ENCODE measurements around the gene SPATA17.
"Not testable (repeated sequence)": the region's sequence is repeated elsewhere in the genome, so short reads cannot be mapped to it uniquely, and the experiment has no call there.

The SPATA17 gene, protein sequence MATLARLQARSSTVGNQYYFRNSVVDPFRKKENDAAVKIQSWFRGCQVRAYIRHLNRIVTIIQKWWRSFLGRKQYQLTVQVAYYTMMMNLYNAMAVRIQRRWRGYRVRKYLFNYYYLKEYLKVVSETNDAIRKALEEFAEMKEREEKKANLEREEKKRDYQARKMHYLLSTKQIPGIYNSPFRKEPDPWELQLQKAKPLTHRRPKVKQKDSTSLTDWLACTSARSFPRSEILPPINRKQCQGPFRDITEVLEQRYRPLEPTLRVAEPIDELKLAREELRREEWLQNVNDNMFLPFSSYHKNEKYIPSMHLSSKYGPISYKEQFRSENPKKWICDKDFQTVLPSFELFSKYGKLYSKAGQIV

DNA sequence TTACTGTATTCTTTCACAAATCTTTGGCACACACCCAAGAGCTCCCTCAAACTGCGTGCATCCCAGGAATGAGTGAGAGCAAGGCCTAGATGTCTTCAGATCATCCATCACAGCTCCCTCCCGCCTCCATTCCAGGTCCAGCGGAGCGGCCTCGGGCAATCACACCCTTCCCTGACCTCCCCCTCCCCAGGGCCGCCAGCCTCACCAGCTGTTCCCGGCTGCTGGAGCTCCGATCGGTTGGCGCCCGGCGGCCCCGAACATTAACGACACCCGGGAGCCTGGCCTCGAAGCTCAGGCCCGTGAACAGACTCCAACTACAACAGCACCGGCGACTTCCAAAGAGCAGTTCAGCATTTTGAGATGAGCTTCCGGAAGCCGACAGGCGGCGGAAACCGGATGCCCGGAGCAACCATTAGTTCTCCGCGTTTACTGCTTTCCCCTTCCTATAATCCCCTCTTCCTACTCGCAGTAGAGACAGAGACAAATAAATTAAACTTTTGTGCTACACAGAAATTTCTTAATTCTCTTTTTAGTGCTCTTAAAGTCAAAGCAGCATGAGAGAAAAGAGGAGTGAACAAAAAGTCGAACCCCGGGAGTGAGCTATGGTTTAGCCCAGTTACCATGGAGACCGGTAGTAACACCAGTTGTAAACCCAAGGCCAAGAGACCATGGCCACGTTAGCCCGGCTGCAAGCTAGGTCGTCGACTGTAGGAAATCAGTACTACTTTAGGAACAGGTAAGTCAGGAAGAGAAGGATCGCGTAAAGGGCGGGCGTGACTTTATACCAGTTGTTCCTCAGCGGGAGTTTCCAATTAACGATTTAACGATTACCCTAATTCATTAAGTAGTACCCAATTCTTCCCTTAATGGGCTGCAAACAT is at the start of gene SPATA17, which contains the start of gene GPATCH2:
SPATA17 (plus strand) TSS at position 634 of the 881 bp plus-strand sequence; CDS start at position 669, 35 bp downstream.
GPATCH2 (minus strand) TSS at position 380 of the 881 bp plus-strand sequence; CDS start at position 261, 119 bp downstream.
- DNase-seq, result peak; percentile 98

DNA sequence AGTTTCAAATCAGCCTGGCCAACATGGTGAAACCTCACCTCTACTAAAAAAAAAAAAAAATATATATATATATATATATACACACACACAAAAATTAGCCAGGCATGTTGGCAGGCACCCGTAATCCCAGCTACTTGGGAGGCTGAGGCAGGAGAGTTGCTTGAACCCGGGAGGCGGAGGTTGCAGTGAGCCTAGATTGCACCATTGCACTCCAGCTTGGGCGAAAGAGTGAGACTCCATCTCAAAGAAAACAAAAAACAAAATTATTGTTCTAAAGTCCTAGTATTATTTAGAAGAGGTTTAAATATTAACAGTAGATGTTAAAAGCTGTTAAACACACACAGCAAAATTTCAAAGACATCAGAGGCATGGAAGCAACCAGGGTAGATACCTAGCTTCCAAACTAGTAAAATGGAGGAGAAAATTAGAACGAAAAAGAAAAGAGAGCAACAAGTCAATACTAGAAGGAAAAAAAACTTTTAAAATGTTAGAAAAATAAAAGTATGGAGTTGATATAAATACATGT is 46.8 kb upstream of the SPATA17 start:
- not testable (repeated sequence) for DNase-seq

DNA sequence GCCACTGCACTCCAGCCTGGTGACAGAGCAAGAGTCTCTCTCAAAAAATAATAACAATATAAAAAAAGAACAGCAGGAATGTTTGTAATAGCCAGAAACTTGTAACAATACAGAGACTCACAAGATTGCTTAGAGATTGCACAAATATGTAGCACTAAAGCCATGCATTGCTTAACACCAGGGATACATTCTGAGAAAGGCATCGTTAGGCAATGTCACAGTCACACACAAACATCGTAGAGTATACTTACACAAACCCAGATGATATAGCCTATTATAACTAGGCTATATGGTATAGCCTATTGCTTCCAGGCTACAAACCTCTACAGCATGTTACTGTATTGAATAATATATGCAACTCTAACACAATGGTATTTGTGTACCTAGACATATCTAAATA is 45.6 kb upstream of the SPATA17 start:
- no peak for DNase-seq

DNA sequence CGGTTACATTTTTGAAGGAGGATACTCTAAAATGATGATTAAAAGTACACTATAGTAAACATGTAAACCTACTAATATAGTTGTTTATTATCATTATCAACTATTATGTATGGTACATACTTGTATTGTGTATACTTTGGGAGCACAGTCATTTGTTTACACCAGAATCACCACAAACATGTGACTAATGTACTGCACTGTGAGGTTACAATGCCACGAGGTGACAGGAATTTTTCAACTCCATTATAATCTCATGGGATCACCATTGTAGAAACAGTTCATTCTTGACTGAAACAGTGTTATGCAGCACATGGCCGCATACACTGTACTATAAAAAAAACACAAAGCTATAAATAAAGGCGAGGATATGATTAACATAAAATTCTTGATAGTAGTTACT is 44.6 kb upstream of the SPATA17 start:
- DNase-seq, result no peak

DNA sequence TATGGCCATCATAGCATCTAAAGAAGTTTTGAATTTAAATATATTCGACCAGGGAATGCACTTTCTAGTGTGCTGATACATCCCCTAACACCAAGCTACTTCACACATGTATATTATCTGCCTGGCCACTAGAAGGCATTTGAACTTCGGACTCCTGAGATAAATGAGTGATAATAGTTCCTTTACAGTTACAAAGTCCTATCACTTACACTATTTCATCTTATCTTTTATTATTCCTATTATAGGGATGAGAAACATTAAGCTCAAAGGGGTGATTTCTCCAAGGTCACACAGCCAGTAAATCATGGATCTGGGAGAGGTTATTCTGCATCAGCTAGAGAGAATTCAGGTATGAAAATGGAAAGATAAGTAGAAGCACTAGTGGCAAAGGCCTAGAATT is 40.5 kb upstream of the SPATA17 start:
- DNase-seq, result no peak

DNA sequence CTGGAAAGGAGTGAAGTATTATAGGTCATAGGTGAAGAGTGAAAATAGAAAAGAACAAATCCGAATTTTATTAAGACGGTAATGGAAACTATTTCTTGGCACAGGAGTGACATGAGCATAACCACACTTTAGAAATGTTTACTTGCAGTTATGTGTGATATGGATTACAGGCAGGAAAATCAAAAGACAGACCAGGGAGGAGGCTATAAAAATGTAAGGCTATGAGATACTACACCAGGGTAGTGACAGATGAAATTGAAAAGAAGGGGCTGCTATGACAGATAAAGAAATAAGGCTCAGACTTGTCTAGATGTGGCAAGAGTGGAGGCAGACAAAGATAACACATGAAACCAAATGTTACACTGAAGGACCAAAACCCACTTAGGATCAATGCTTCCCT is 32.0 kb upstream of the SPATA17 start:
- DNase-seq, result no peak

DNA sequence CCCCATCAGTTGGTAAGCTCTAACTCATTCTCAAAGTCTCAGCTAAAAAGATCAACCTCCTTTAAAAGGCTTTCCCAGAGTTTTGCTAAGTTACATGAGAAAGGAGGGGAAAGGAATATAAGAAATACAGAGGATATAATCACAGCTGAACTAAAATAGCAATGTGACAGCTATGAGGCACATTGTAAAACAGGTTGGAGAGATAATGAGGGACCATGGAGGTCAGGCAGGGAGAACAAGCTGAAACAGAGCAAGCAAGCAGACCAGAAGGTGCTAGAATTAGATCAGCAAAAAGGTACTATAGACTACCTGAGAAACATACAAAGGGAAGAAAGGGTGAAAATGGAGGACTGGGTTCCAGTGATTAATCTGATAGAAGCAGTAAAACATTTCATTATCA is 28.8 kb upstream of the SPATA17 start:
- no peak for DNase-seq

DNA sequence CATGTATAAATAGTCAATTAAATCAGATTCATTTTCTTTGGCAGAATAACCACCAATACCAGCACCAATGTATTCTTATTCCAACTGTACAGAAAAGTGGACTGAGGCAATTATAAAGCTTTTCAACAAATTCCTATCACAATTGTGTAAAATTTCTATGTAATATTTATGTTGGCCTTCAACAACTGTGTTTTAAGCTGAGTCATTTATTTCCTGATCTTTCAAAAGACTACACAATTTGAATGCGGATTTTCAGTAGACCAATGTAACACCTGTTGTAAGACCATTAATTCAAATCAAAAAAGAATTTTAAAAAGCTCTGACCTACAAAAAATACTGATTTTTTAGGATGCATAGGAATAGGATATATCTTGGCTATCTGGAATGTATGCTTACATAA is 25.8 kb upstream of the SPATA17 start:
- DNase-seq, result no peak

DNA sequence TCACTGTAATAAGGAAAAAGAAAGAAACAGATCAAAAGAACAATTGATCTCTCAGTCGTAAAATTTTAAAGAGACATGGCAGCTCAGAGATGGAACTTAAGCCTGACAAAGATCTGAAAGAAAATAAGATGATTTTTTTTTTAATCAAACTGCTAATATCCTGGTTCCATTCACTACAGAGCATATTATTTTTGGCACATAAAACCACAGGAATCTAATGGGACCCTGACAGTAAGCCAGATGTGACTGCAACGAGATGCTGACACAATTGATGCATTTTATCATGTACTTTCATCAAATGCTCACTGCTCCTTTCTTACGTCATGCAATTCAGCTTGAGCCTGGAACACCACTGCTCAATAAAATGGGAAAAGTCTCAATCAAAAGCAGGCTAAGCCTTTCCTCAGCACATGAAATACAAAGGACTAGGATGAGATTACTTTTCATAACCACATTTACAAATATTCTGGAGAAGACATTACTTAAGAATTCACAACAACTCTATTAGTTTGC is 16.9 kb upstream of the SPATA17 start:
- DNase-seq, result no peak

DNA sequence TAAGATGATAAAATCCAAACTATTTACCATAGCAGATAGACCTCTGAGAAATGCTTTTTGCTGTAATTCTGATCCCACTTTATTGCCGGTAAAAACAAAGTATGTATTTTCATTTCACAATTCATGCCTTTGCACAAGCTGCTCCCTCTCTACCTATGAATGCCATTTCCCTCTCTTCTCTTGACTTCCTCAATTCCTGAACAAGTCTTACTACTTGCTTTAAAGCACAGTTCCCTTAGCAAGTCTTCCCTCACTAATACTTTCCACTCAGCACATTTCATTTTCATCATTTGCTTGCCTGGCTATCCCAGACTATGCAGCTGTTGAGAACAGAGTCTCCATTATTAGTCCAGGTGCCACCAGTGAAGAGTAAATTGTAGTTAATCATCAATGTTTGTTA is 14.0 kb upstream of the SPATA17 start:
- DNase-seq, result no peak

DNA sequence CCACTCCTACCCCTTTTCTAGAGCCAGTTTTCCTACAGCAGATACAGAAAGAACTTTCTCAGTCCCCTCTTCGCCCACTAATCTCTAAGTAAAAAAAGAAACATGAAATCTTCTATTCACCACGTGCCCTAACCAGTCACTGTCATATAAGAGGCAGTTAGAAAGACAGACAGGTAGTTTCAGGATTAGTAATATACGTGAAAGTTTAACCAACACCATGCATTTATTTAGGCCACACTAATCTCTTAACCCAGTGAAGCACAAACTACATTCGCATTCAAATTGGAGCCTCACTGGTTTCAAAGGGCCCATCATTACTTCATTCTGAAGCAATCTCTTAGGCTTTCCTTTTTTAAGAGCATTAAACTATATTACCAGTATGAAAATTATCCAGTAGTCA is 10.3 kb upstream of the SPATA17 start:
- no peak for DNase-seq

DNA sequence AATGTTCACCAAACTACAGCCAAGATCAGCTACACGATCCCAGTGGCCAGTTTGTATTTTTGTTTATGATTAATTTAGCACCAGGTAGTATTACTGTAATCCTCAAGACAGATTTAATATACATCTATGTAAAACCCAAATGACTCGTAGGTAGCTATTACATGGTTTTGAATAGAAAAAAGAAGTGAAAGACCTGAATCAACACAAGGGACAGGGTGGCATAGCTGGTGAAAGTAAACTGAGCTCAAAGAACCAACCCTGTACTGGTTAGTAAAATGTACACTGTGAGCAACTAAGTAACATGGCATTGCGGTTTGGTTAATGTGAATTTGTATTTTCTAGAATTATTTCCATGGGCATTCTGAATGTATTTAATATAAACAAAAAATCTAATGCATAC is 9.1 kb upstream of the SPATA17 start:
- no peak for DNase-seq

DNA sequence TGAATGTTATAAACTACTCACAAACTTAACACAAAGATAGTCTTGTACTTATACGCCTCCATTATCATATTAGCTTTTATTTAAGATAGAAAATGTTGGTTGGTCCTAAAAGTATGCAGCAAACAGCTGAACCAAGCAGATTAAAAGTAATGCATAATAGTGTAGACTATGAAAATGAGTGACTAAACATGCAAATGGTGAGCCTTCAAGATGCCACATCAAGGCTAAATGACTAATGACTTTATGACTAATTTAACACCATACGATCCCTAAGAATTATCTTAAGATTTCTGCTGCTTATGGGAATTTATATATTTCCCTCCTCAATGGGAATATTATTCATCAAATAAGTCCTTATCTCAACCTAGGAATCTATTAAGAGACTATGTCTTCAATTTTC is 4.8 kb upstream of the SPATA17 start:
- DNase-seq, result no peak

DNA sequence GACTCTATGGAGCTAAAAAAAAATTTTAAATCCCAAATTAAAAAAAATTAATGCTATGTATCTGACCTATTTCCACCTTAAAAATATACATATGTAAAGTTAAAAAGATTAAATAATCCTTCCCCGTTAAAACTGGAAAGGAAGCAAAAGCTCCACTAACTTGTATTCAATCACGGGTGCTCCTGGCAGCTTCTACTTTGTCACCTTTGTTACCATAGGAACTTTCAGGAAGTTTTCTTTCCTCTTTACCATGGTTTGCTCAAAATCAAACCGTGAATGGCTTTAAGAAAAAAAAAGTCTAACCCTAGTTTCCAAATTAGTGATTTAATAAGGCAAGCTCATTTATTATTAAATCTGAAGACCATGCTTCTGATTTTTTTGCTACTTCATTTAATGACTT is 3.7 kb upstream of the SPATA17 start:
- DNase-seq, result no peak

DNA sequence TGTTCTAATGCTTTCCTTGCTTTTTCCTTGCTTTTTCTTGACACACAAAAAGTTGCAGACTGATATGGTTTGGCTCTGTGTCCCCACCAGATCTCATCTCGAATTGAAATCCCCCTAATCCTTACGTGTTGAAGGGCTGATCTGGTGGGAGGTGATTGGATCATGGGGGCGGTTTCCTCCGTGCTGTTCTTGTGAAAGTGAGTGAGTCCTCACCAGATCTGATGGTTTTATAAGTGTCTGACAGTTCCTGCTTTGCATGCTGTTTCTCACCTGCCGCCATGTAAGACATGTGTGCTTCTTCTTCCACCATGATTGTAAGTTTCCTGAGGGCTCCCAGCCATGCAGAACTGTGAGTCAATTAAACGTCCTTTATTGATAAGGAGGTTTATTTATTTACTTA is 11.3 kb downstream of the SPATA17 start:
- DNase-seq, result no peak

DNA sequence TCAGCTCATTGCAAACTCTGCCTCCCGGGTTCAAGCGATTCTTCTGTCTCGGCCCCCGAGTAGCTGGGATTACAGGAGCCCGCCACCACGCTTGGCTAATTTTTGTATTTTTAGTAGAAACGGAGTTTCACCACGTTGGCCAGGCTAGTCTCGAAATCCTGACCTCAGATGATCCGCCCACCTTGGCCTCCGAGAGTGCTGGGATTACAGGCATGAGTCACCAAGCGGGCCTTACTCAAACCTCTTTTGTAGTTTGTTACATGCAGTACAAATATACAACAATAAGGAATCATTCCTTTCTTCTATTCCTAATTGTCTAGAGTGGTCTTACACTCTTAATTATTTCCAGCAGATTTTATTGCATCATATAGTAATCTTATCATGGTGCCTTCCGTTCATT is 16.6 kb downstream of the SPATA17 start:
- DNase-seq, result no peak

DNA sequence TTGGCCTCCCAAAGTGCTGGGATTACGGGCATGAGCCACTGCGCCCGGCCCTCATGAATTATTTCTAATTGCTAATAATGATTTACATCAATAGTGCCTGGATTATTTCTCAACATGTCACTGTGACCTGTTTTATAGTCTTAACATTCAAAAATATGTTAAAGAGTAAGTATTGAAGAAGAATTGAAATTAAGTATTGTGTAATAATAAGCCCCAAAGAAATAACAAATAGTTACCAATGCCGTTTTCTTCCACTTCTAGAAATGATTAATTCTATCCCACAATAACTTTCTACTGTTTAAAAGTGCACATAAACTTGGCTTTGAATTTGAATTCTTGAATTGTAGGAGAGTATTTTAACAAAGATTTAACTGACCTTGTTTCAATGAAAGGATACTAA is 19.5 kb downstream of the SPATA17 start:
- no peak for DNase-seq

DNA sequence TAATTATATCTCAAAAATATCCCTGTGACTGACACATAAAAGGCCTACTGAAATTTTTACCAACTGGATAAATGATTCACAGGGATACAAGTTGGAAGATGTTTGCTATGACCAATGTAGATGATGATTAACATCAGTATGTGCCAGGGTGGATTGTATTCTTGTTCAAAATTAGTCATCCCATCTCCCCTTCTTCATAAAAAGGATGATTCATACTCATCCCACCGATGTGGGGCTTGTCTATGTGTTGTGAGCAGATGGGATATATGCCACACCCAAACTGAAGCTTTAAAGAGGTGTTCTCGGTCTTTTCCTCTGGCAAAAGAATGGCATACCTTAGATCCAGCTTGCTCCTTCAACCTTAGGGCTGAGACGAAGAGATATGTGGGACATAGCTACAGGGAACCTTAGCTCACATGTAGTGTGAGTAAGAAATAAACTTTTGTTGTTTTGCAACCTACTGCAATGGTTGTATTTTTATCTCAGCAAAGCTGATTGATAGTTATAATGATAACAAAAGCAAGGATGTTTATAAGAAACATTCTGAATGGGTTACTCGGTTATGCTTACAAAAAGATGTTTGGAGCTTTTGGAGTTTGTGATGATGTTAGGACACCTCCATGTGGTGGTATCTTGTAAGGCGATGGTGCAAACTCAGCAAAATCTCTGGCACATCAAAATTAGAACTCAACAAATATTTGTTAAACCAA is 29.4 kb downstream of the SPATA17 start:
- peak; percentile 18 for DNase-seq

DNA sequence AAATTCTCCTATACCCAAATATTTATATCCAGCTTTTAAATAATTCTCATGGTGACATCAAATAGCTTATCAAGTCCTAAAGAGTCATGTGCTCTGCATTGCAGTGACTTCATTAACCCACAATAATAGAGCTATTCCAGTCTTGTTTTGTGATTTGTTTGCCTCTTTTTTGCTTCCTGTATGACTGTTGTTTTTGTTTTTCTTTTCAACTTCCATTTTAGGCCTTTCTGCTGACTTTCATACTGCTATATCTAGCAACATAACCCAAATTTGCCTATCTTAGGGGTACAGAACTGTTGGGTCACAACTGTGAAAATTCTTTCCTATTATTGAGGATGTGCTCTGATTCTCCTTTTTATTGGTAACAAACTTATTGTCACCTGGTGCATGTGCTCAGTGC is 30.3 kb downstream of the SPATA17 start:
- no peak for DNase-seq

DNA sequence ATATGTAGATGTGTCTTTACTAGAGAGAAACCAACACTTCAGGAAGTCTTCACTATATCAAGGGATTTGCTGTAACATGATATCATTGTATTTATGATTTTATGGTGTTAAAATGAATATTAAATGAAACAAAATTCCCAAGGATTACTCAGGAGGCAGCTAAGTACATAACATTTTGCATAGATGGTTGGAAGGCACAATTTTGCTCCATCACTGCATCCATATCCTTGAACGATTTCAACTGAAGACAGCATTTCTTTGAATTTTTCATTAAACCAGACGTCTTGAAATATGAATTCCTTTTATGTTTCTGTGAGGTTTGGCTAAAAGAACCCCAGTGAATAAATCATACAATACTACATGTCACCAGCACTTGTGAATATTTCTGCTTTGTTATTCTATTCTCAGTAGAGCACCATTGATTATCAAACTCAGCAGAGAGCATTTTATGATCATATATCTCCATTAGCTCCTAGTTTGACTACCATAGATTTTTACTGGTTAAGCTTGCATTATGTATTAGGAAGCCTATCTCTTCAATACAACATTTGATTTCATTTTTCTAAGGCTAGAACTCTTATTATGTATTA is 37.3 kb downstream of the SPATA17 start:
- DNase-seq, result no peak

DNA sequence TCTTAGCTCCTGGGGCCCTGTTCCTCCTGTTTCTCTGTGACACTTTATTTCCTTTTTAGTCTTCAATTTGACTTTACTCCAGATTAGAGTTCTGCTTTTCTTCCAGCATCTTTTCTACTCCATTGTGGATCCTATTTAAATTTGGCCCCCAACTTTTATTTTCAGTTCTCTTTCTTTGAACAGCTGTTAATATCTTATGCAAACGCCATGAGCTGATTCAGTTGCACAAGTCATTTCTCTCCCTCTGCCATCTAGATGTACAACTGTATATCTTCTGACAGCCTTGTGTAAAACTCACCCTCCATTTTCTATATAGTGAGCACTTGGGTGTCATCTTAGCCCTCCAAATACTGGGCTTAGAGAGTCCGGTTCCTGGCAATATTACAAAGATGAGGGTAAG is 42.2 kb downstream of the SPATA17 start:
- no peak for DNase-seq

DNA sequence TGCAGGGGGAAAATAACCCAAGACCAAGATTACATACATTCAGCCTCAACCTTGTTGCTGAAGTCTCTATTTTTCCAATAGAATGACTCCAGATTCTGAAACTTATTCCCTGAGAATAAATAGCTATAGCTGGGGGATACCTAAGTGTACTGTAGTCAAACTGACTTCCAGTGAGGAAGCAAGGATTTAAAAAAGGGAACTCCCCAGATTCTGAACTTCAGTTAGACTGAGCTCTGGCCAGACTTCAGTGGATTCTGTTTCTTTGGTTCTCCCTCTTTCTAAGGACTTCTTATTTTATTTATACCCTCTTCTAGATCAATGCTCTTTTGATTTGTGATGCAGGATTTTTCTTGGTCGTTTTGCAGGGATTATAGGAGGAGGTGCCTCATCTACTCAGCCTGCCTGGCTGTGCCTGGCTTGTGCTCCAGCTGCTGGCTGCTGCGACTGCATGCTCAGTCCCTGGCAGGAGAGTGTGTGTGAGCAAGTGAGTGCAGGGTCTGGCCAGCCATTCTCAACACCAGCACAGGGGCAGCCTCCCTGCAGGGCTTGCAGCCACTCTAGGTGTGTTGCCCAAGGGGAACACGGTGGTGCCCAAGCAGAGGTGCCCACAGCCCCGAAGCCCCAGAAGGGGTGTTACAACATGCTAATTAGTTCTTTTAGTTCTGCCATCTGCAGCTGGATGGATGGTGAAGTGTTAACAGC is 43.0 kb downstream of the SPATA17 start:
- no peak for DNase-seq

All from eye (tissue), 1 donor.